H9 (cell line): ENCODE measurements around the gene KCMF1. TPM values are rescaled to one million over a fixed set of nuclear protein-coding genes. Genes with fewer than 3 reads are reported as not detected.
A peak's percentile ranks its signal among the peaks of the same experiment; 100 is the strongest.

Experiments
- DNase-seq: peaks from one replicate; pipeline ENCODE4 v3.0.0-alpha.2; 2017
- H2AFZ ChIP-seq: one replicate; pipeline ENCODE4 v1.6.1; 2013; ENCODE audit warnings: mild to moderate bottlenecking, low read length, control low read depth, moderate library complexity
- H2AK5ac ChIP-seq: 2 replicates; pipeline ENCODE4 v1.6.1; 2013; ENCODE audit warnings: low read length, control low read depth, mixed read lengths; ENCODE audit not compliant: insufficient read length
- H2BK120ac ChIP-seq: one replicate; pipeline ENCODE4 v1.6.1; 2013; ENCODE audit warnings: low read depth, mild to moderate bottlenecking, low read length, control low read depth, inconsistent platforms; ENCODE audit not compliant: poor library complexity, severe bottlenecking
- H2BK12ac ChIP-seq: 2 replicates; pipeline ENCODE4 v1.6.1; 2013; ENCODE audit warnings: low read length, control low read depth, mixed read lengths, low read depth; ENCODE audit not compliant: insufficient read length
- H2BK15ac ChIP-seq: 2 replicates; pipeline ENCODE4 v1.6.1; 2013; ENCODE audit warnings: low read depth, low read length, control low read depth
- H2BK20ac ChIP-seq: one replicate; pipeline ENCODE4 v1.6.1; 2013; ENCODE audit warnings: low read depth, mild to moderate bottlenecking, low read length, control low read depth, inconsistent platforms; ENCODE audit not compliant: poor library complexity, severe bottlenecking
- H2BK5ac ChIP-seq: 2 replicates; pipeline ENCODE4 v1.6.1; 2013; ENCODE audit warnings: low read length, control low read depth, mixed read lengths; ENCODE audit not compliant: insufficient read length
- H3K14ac ChIP-seq: 2 replicates; pipeline ENCODE4 v1.6.1; 2013; ENCODE audit warnings: low read length, control low read depth; ENCODE audit not compliant: insufficient read depth
- H3K18ac ChIP-seq: 2 replicates; pipeline ENCODE4 v1.6.1; 2013; ENCODE audit warnings: low read depth, mild to moderate bottlenecking, mixed read lengths, low read length, control low read depth; ENCODE audit not compliant: insufficient read length
- H3K23ac ChIP-seq: 2 replicates; pipeline ENCODE4 v1.6.1; 2013; ENCODE audit warnings: low read length, control low read depth, mixed read lengths, low read depth; ENCODE audit not compliant: insufficient read length
- H3K23me2 ChIP-seq: 2 replicates; pipeline ENCODE4 v1.6.1; 2013; ENCODE audit warnings: low read depth, mild to moderate bottlenecking, mixed read lengths, low read length, control low read depth; ENCODE audit not compliant: insufficient read length, poor library complexity, severe bottlenecking
- H3K27ac ChIP-seq: 2 replicates; pipeline ENCODE4 v1.5.1; 2013; ENCODE audit warnings: low read length, control low read depth, mixed read lengths, low read depth; ENCODE audit not compliant: insufficient read length
- H3K27me3 ChIP-seq: 2 replicates; pipeline ENCODE4 v1.6.1; 2013; ENCODE audit warnings: low read length, control low read depth, inconsistent platforms; ENCODE audit not compliant: insufficient read depth
- H3K4ac ChIP-seq: 2 replicates; pipeline ENCODE4 v1.6.1; 2013; ENCODE audit warnings: low read depth, mild to moderate bottlenecking, control low read depth, inconsistent platforms, low read length, moderate library complexity
- H3K4me1 ChIP-seq: 2 replicates; pipeline ENCODE4 v1.6.1; 2013; ENCODE audit warnings: low read length, control low read depth, inconsistent platforms; ENCODE audit not compliant: insufficient read depth
- H3K4me2 ChIP-seq: 2 replicates; pipeline ENCODE4 v1.6.1; 2013; ENCODE audit warnings: low read length, control low read depth, mixed read lengths; ENCODE audit not compliant: insufficient read length, insufficient read depth
- H3K56ac ChIP-seq: 2 replicates; pipeline ENCODE4 v1.6.1; 2013; ENCODE audit warnings: low read depth, mild to moderate bottlenecking, mixed read lengths, low read length, control low read depth; ENCODE audit not compliant: insufficient read length
- H3K79me1 ChIP-seq: 2 replicates; pipeline ENCODE4 v1.6.1; 2013; ENCODE audit warnings: low read depth, mild to moderate bottlenecking, moderate library complexity, low read length, control low read depth, inconsistent platforms; ENCODE audit not compliant: insufficient read depth, poor library complexity, severe bottlenecking
- H3K79me2 ChIP-seq: 2 replicates; pipeline ENCODE4 v1.6.1; 2013; ENCODE audit warnings: low read length, control low read depth, inconsistent platforms; ENCODE audit not compliant: insufficient read depth
- H3K9ac ChIP-seq: 2 replicates; pipeline ENCODE4 v1.6.1; 2013; ENCODE audit warnings: low read length, control low read depth, mixed read lengths; ENCODE audit not compliant: insufficient read length; ENCODE audit errors: extremely low read depth
- H3K9me3 ChIP-seq: one replicate; pipeline ENCODE4 v1.6.1; 2013; ENCODE audit warnings: low read depth, low read length, inconsistent platforms; ENCODE audit not compliant: control insufficient read depth
- H3T11ph ChIP-seq: one replicate; pipeline ENCODE4 v1.6.1; 2013; ENCODE audit warnings: mild to moderate bottlenecking, low read length, control low read depth, inconsistent platforms
- H4K20me1 ChIP-seq: one replicate; pipeline ENCODE4 v1.6.1; 2013; ENCODE audit not compliant: control insufficient read depth, insufficient read length, insufficient read depth
- H4K5ac ChIP-seq: 2 replicates; pipeline ENCODE4 v1.6.1; 2013; ENCODE audit warnings: low read depth, mild to moderate bottlenecking, mixed read lengths, low read length, control low read depth; ENCODE audit not compliant: insufficient read length
- H4K8ac ChIP-seq: replicated peaks from 2 replicates; pipeline ENCODE4 v1.6.1; 2013; ENCODE audit warnings: low read length, control low read depth, mixed read lengths, low read depth; ENCODE audit not compliant: insufficient read length
- H4K91ac ChIP-seq: 2 replicates; pipeline ENCODE4 v1.6.1; 2013; ENCODE audit warnings: low read depth, mild to moderate bottlenecking, moderate library complexity, mixed read lengths, low read length, control low read depth; ENCODE audit not compliant: insufficient read length
- H3K27ac Mint-ChIP-seq, 3 experiments: 2 replicates in 2 of 3; 3 replicates in 1 of 3; pipeline ENCODE4 v1.8.0; 2020 to 2021; ENCODE audit warnings: mixed read lengths in 3 of 3, mild to moderate bottlenecking in 1 of 3, moderate library complexity in 1 of 3
- H3K27me3 Mint-ChIP-seq: 2 replicates; pipeline ENCODE4 v1.8.0; 2021; ENCODE audit warnings: low read depth, mild to moderate bottlenecking, moderate library complexity, mixed read lengths
- H3K36me3 Mint-ChIP-seq, 3 experiments: 2 replicates in 2 of 3; 3 replicates in 1 of 3; pipeline ENCODE4 v1.8.0; 2020 to 2021; ENCODE audit warnings: low read depth in 3 of 3, mixed read lengths in 3 of 3; ENCODE audit not compliant: insufficient read depth in 1 of 3
- H3K4me1 Mint-ChIP-seq, 2 experiments: 2 replicates each; pipeline ENCODE4 v1.8.0; 2020; ENCODE audit warnings: mixed read lengths in 2 of 2
- H3K4me3 Mint-ChIP-seq, 2 experiments: 2 replicates in 1 of 2; 3 replicates in 1 of 2; pipeline ENCODE4 v1.8.0; 2020 to 2021; ENCODE audit warnings: mild to moderate bottlenecking in 2 of 2, mixed read lengths in 2 of 2, moderate library complexity in 1 of 2
- H3K9me3 Mint-ChIP-seq, 2 experiments: 2 replicates in 1 of 2; 3 replicates in 1 of 2; pipeline ENCODE4 v1.8.0; 2020; ENCODE audit warnings: mild to moderate bottlenecking in 2 of 2, mixed read lengths in 2 of 2, moderate library complexity in 1 of 2
- WGBS: extraction: QIAGEN DNeasy Blood & Tissue Kit; methylation state at CpG from one replicate; pipeline ENCODE4 v1.1.7; 2013; ENCODE audit warnings: missing lambda C conversion rate, low lambda C conversion rate, mixed read lengths; ENCODE audit not compliant: insufficient read length; ENCODE audit errors: extremely low coverage; 5-methylcytosine and 5-hydroxymethylcytosine counted together
- total RNA-seq: library from RNA; stranded (reverse); gene quantifications from 2 replicates; pipeline ENCODE4 v1.2.1, GENCODE V29; 2021
- TF ChIP-seq, protein P1 (sequence below): fragments of 200-600 bp; sonication (generic); conservative IDR thresholded peaks from 3 replicates; pipeline ENCODE4 v1.8.0; 2021; ENCODE audit warnings: antibody characterized with exemption, mild to moderate bottlenecking

The KCMF1 gene
- total RNA-seq, 1 experiment from 2014 or later, result 113 TPM

DNA sequence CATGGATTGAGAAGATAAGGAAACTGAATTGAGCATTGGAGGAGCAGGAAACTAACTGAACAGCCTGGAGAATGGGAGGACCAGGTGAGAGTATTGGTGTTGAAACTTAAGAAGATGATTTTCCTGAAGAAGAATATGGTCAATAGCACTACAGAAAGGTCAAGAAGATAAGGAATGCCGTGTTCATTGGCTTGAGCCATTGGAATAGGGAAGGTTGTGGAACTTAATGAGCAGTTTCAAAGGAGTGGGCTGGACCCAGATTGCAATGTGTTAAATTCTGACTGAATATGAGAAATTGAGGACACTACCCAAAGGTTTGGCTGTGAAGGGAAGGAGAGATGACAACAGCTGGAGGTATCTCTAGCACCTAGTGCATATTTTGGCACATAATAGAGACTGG lies 19.0 kb downstream of the KCMF1 start:
- H3K36me3 Mint-ChIP-seq, result peaks cover 0 to 7% (median 4%) of the 10 kb centered on the region in 3 experiments; a peak in 2 of 7 replicates
- no peak overlapping the region for H3K18ac ChIP-seq
- no peak overlapping the region for H2AFZ ChIP-seq
- no CpG with 5 or more reads among the region's 1 CpG for WGBS
- no peak overlapping the region for H4K8ac ChIP-seq
- no peak overlapping the region for H2BK20ac ChIP-seq
- no peak overlapping the region for H3K14ac ChIP-seq
- no peaks in the 10 kb centered on the region for H3K27me3 ChIP-seq
- peaks cover 4% of the 10 kb centered on the region; the same call in 1 of the 2 replicates for H3K4me1 ChIP-seq
- H2BK15ac ChIP-seq, result no peak overlapping the region
- H3K9me3 ChIP-seq, result no peaks in the 10 kb centered on the region
- H4K91ac ChIP-seq, result no peak overlapping the region
- no peaks in the 10 kb centered on the region for H3K23me2 ChIP-seq
- H3K27ac ChIP-seq, result peak overlapping the region; percentile 20
- H3K23ac ChIP-seq, result no peak overlapping the region
- peaks cover 20 to 21% of the 10 kb centered on the region in 2 experiments for H3K4me1 Mint-ChIP-seq
- H3K56ac ChIP-seq, result no peak overlapping the region
- no peak overlapping the region for H4K5ac ChIP-seq
- no peak overlapping the region for H3T11ph ChIP-seq
- H3K27ac Mint-ChIP-seq, result no peak overlapping the region
- H2AK5ac ChIP-seq, result no peak overlapping the region
- DNase-seq, result no peak
- TF ChIP-seq, protein P1, sequence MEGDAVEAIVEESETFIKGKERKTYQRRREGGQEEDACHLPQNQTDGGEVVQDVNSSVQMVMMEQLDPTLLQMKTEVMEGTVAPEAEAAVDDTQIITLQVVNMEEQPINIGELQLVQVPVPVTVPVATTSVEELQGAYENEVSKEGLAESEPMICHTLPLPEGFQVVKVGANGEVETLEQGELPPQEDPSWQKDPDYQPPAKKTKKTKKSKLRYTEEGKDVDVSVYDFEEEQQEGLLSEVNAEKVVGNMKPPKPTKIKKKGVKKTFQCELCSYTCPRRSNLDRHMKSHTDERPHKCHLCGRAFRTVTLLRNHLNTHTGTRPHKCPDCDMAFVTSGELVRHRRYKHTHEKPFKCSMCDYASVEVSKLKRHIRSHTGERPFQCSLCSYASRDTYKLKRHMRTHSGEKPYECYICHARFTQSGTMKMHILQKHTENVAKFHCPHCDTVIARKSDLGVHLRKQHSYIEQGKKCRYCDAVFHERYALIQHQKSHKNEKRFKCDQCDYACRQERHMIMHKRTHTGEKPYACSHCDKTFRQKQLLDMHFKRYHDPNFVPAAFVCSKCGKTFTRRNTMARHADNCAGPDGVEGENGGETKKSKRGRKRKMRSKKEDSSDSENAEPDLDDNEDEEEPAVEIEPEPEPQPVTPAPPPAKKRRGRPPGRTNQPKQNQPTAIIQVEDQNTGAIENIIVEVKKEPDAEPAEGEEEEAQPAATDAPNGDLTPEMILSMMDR, result no peak
- peaks cover 5% of the 10 kb centered on the region for H3K79me1 ChIP-seq
- no peaks in the 10 kb centered on the region for H3K27me3 Mint-ChIP-seq
- no peak overlapping the region for H2BK12ac ChIP-seq
- no peak overlapping the region for H3K4ac ChIP-seq
- H3K4me3 Mint-ChIP-seq, result no peak overlapping the region
- H3K9me3 Mint-ChIP-seq, result no peaks in the 10 kb centered on the region
- no peak overlapping the region for H3K9ac ChIP-seq
- H3K79me2 ChIP-seq, result peaks cover 64% of the 10 kb centered on the region; the same call in 1 of the 2 replicates
- H4K20me1 ChIP-seq, result no peaks in the 10 kb centered on the region
- H2BK120ac ChIP-seq, result no peak overlapping the region
- peak overlapping the region; percentile 39 for H2BK5ac ChIP-seq
- no peak overlapping the region for H3K4me2 ChIP-seq
